Neural progenitor cell (in vitro differentiated cells): ENCODE results near the gene OCA2. TPM values are rescaled to one million over a fixed set of nuclear protein-coding genes. Genes with fewer than 3 reads are reported as not detected.

Experiments used
- DNase-seq: peaks from one replicate; pipeline ENCODE4 v3.0.0-alpha.2; 2016; ENCODE audit warnings: low spot score
- H2AFZ ChIP-seq: fragments of 200-600 bp; sonication (generic); replicated peaks from 2 replicates; pipeline ENCODE4 v1.6.1; 2016; ENCODE audit warnings: antibody characterized with exemption
- H3F3A ChIP-seq: fragments of 200-600 bp; sonication (generic); 2 replicates; pipeline ENCODE4 v1.6.1; 2016; ENCODE audit warnings: antibody characterized with exemption, low read depth
- H3K27ac ChIP-seq: fragments of 200-600 bp; sonication (generic); 2 replicates; pipeline ENCODE4 v1.5.1; 2016; ENCODE audit warnings: mild to moderate bottlenecking
- H3K27me3 ChIP-seq: fragments of 200-600 bp; sonication (generic); 2 replicates; pipeline ENCODE4 v1.6.1; 2016; ENCODE audit warnings: mild to moderate bottlenecking, moderate library complexity
- H3K36me3 ChIP-seq: fragments of 200-600 bp; sonication (generic); 2 replicates; pipeline ENCODE4 v1.5.1; 2016
- H3K4me1 ChIP-seq: fragments of 200-600 bp; sonication (generic); 2 replicates; pipeline ENCODE4 v1.6.1; 2016; ENCODE audit warnings: mixed run types
- H3K4me2 ChIP-seq: fragments of 200-600 bp; sonication (generic); 2 replicates; pipeline ENCODE4 v1.6.1; 2016
- H3K4me3 ChIP-seq: fragments of 200-600 bp; sonication (generic); 2 replicates; pipeline ENCODE4 v1.5.1; 2016
- H3K79me2 ChIP-seq: fragments of 200-600 bp; sonication (generic); 2 replicates; pipeline ENCODE4 v1.6.1; 2016; ENCODE audit warnings: low read depth
- H3K9ac ChIP-seq: fragments of 200-600 bp; sonication (generic); 2 replicates; pipeline ENCODE4 v1.6.1; 2016
- H3K9me3 ChIP-seq: fragments of 200-600 bp; sonication (generic); 2 replicates; pipeline ENCODE4 v1.5.1; 2016; ENCODE audit warnings: low read depth
- H4K20me1 ChIP-seq: fragments of 200-600 bp; sonication (generic); 2 replicates; pipeline ENCODE4 v1.6.1; 2016; ENCODE audit warnings: low read depth
- H3K27ac Mint-ChIP-seq: 3 replicates; pipeline ENCODE4 v1.8.0; 2021; ENCODE audit warnings: mixed read lengths
- H3K27me3 Mint-ChIP-seq: 2 replicates; pipeline ENCODE4 v1.8.0; 2022; ENCODE audit warnings: low read depth, mild to moderate bottlenecking, inconsistent platforms, moderate library complexity, mixed read lengths; ENCODE audit not compliant: insufficient read depth
- H3K36me3 Mint-ChIP-seq: 3 replicates; pipeline ENCODE4 v1.8.0; 2021; ENCODE audit warnings: mixed read lengths
- H3K4me1 Mint-ChIP-seq: 3 replicates; pipeline ENCODE4 v1.8.0; 2021; ENCODE audit warnings: mixed read lengths
- H3K4me3 Mint-ChIP-seq: 3 replicates; pipeline ENCODE4 v1.8.0; 2021; ENCODE audit warnings: mild to moderate bottlenecking, moderate library complexity, mixed read lengths
- H3K9me3 Mint-ChIP-seq: 3 replicates; pipeline ENCODE4 v1.8.0; 2020; ENCODE audit warnings: mixed read lengths
- CTCF ChIP-seq: fragments of 200-600 bp; sonication (generic); IDR thresholded peaks from 2 replicates; pipeline ENCODE4 v1.5.1; 2017; ENCODE audit warnings: antibody characterized with exemption, mild to moderate bottlenecking
- EZH2 ChIP-seq: fragments of 200-600 bp; sonication (generic); IDR thresholded peaks from 2 replicates; pipeline ENCODE4 v1.6.1; 2017; ENCODE audit warnings: antibody characterized with exemption, mild to moderate bottlenecking, moderate library complexity
- EZH2phosphoT487 ChIP-seq: fragments of 200-600 bp; sonication (generic); IDR thresholded peaks from 2 replicates; pipeline ENCODE4 v1.6.1; 2017; ENCODE audit warnings: antibody characterized with exemption
- total RNA-seq: library from RNA; depleted of rRNA; stranded (reverse); fragments of >200 nt; gene quantifications from 2 replicates; pipeline ENCODE4 v1.2.3, GENCODE V29; 2015; ENCODE audit warnings: low replicate concordance

Gene OCA2
- total RNA-seq, 1 donor from 2014 or later: 1.0 TPM

DNA sequence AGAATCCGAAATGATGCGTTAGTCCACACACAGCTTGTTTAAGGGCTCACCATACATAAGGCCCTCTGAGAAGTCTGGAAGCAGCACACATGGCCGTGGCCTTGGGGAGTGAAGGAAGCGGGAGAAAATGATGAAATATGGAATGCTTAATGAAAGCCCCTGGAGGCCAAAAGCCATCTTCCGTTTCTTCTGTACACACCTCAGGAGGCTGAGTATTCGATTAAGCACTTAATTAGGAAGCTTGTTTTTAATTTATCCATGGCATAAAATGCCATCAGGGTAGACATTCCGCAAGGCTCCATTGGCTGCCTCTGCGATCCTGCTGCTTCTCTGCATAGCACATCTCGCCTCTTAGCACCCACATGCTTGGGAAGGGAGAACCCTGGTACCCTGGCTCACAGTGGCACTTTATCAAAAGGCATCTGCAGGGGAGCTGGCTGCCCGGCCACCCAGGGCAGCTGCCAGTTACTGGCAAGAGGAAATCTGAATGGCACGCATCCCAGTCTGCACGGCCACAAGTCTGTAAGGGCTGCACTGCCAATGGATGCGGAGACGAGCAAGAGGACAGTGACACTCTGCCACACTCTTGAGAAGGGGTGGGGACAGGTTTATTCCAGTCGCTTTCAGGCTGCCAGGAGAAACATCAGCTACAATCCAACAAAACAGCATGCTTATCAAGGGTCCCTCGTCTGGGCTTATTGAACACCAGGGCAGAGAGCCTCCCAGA, 356.2 kb downstream of the OCA2 start:
- no peak for DNase-seq
- peaks cover 8% of the 10 kb centered on the region for H3K27me3 Mint-ChIP-seq
- peaks cover 18% of the 10 kb centered on the region for H3K9me3 Mint-ChIP-seq
- TF ChIP-seq CTCF: no peak
- no peak for TF ChIP-seq EZH2phosphoT487
- TF ChIP-seq EZH2: no peak
- H3F3A ChIP-seq: no peaks in the 10 kb centered on the region
- no peak overlapping the region for H3K4me3 Mint-ChIP-seq
- no peaks in the 10 kb centered on the region for H3K36me3 Mint-ChIP-seq
- no peaks in the 10 kb centered on the region for H3K36me3 ChIP-seq
- H4K20me1 ChIP-seq: no peaks in the 10 kb centered on the region
- no peak overlapping the region for H3K27ac Mint-ChIP-seq
- H3K9ac ChIP-seq: no peak overlapping the region
- no peak overlapping the region for H3K4me2 ChIP-seq
- no peaks in the 10 kb centered on the region for H3K79me2 ChIP-seq
- no peak overlapping the region for H3K4me3 ChIP-seq
- H3K27ac ChIP-seq: no peak overlapping the region
- H2AFZ ChIP-seq: no peak overlapping the region
- peaks cover 2% of the 10 kb centered on the region for H3K4me1 Mint-ChIP-seq
- H3K9me3 ChIP-seq: no peaks in the 10 kb centered on the region
- H3K27me3 ChIP-seq: no peaks in the 10 kb centered on the region
- H3K4me1 ChIP-seq: no peaks in the 10 kb centered on the region

DNA sequence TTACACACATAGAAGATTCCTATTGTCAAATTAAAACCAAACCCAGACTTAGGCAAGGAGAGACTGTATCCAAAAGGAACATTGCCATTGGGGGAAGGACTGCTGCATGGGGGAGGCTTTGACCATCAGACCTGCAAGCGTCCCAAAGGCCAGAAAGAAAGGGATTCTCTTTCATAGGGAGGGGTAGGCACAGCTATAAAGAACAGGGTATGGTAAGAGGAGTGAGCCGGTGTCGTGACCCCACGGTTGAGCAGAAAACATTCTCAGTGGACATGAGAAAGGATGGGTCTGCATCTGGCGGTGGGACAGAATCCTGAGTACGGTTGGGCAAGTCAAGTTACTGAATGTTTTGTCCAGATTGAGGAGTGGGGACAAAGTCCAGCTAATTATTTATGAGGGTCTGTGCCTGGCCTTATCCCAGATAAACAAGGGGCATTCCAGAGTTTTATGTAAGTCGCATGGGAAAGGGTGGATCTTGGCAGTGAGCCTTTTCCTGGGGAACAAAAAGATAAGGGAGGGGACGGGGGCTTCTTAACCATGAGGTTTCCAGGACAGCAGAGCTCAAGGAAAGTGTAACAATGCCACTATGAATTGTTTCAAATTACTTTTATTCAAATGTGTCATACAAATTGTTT, 357.8 kb downstream of the OCA2 start:
- H3K9ac ChIP-seq: no peak overlapping the region
- H3K27me3 ChIP-seq: no peaks in the 10 kb centered on the region
- Mint-ChIP-seq H3K9me3 (peaks cover 17% of the 10 kb centered on the region), H3K27ac (peak overlapping the region; percentile 0), H3K27me3 (peaks cover 5% of the 10 kb centered on the region), H3K4me3 (no peak overlapping the region), H3K36me3 (no peaks in the 10 kb centered on the region), H3K4me1 (peaks cover 2% of the 10 kb centered on the region)
- no peak overlapping the region for H3K27ac ChIP-seq
- no peaks in the 10 kb centered on the region for H3K36me3 ChIP-seq
- no peaks in the 10 kb centered on the region for H3K4me1 ChIP-seq
- no peaks in the 10 kb centered on the region for H3F3A ChIP-seq
- H4K20me1 ChIP-seq: no peaks in the 10 kb centered on the region
- H3K79me2 ChIP-seq: no peaks in the 10 kb centered on the region
- no peak for DNase-seq
- TF ChIP-seq EZH2 (no peak), CTCF (no peak), EZH2phosphoT487 (no peak)
- H3K4me3 ChIP-seq: no peak overlapping the region
- H3K4me2 ChIP-seq: no peak overlapping the region
- peak overlapping the region; percentile 26 for H2AFZ ChIP-seq
- peaks cover 8% of the 10 kb centered on the region for H3K9me3 ChIP-seq

DNA sequence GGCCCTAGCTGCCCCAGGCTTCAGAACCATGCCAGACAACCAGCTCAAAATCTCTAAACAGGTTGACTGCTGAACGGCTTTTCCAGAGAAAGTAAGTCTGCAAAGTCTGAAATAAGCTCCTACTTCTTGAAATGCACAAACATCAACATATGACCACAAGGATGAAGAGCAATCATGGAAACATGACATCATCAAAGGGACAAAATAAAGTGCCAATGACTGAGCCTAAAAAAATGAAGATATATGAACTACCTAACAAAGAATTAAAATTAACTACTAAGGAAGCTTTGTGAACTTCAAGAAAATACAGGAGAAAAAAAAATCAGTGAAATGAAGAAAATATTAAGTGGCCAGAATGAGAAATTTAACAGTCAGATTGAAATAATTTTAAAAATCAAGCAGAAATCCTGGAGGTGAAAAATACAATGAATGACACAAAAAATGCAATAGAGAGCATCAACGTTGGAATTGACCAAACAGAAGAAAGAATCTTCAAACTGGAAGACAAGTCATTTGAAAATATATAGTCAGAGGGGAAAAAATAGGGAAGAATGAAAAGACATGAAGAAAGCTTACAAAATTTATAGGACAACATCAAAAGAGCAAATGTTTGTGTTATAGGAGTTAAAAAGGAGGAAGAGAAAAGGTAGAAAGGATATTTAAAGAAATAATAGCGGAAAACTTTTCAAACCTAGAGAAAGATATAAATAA, 364.2 kb downstream of the OCA2 start:
- TF ChIP-seq EZH2phosphoT487 (no peak), CTCF (no peak), EZH2 (no peak)
- DNase-seq: no peak
- Histone ChIP-seq H3K9me3 (peaks cover 17% of the 10 kb centered on the region), H3K79me2 (no peaks in the 10 kb centered on the region), H3K4me1 (no peaks in the 10 kb centered on the region), H3K4me2 (no peak overlapping the region), H4K20me1 (no peaks in the 10 kb centered on the region), H3K36me3 (no peaks in the 10 kb centered on the region), H2AFZ (no peak overlapping the region), H3K27me3 (no peaks in the 10 kb centered on the region), H3K27ac (no peak overlapping the region), H3K4me3 (no peak overlapping the region), H3K9ac (no peak overlapping the region), H3F3A (no peaks in the 10 kb centered on the region)
- peaks cover 2% of the 10 kb centered on the region for H3K4me1 Mint-ChIP-seq
- no peak overlapping the region for H3K27ac Mint-ChIP-seq
- peaks cover 5% of the 10 kb centered on the region for H3K27me3 Mint-ChIP-seq
- no peak overlapping the region for H3K4me3 Mint-ChIP-seq
- H3K9me3 Mint-ChIP-seq: peaks cover 37% of the 10 kb centered on the region
- peaks cover 3% of the 10 kb centered on the region for H3K36me3 Mint-ChIP-seq
